Stimulated activated CD4-positive, alpha-beta T cell treated with anti-CD3 and anti-CD28 coated beads, Interleukin-1b, Interleukin-23, amount 100 ng/mL, for 4 hours (primary cell): Measurements from ENCODE around the gene SENP3.

Experiments
- DNase-seq, 2 donors: peaks; one replicate each; pipeline ENCODE4 v3.0.0-alpha.2; 2020; ENCODE audit warnings: low read depth in 2 of 2

SENP3 gene

GRCh38 chr17:7561589-7562207 is at the start of gene SENP3:
Gene SENP3, plus strand, starts transcription at chr17:7561919. Its CDS starts 1,158 bp downstream, at chr17:7563077.
- peak; percentile 87 to 89 for DNase-seq

GRCh38 chr17:7512105-7512504 is 49.6 kb upstream of the SENP3 start:
- DNase-seq = no peak

- no peak for DNase-seq
Measured at GRCh38 chr17:7512824-7513540, 48.7 kb upstream of the SENP3 start.

GRCh38 chr17:7513850-7514419 is 47.8 kb upstream of the SENP3 start:
- DNase-seq = no peak

- no peak for DNase-seq
Measured at GRCh38 chr17:7515911-7516610, 45.7 kb upstream of the SENP3 start.

GRCh38 chr17:7523033-7523432 is 38.7 kb upstream of the SENP3 start:
- DNase-seq = peak; percentile 29 to 35

GRCh38 chr17:7528842-7529241 is 32.9 kb upstream of the SENP3 start:
- no peak for DNase-seq

- no peak for DNase-seq
Measured at GRCh38 chr17:7530023-7530900, 31.5 kb upstream of the SENP3 start.

- DNase-seq = no peak
Measured at GRCh38 chr17:7538050-7538449, 23.7 kb upstream of the SENP3 start.

GRCh38 chr17:7538891-7539545 is 22.7 kb upstream of the SENP3 start:
- DNase-seq = no peak

- DNase-seq = no peak
Measured at GRCh38 chr17:7541074-7541621, 20.6 kb upstream of the SENP3 start.

GRCh38 chr17:7544911-7545310 is 16.8 kb upstream of the SENP3 start:
- DNase-seq = no peak

- peak in 1 of 2 donors; percentile 45 for DNase-seq
Measured at GRCh38 chr17:7548585-7549400, 12.9 kb upstream of the SENP3 start, which contains the start of gene TNFSF12. Gene TNFSF12, plus strand, starts transcription at chr17:7549058. Its CDS starts 96 bp downstream, at chr17:7549154.

GRCh38 chr17:7549401-7550055 is 12.2 kb upstream of the SENP3 start:
- DNase-seq = peak; percentile 12 to 36

GRCh38 chr17:7550344-7550743 is 11.4 kb upstream of the SENP3 start:
- no peak for DNase-seq

- DNase-seq = no peak
Measured at GRCh38 chr17:7551396-7551795, 10.3 kb upstream of the SENP3 start.

- DNase-seq = no peak
Measured at GRCh38 chr17:7552621-7553051, 9.1 kb upstream of the SENP3 start.

- no peak for DNase-seq
Measured at GRCh38 chr17:7553356-7553755, 8.4 kb upstream of the SENP3 start.

- no peak for DNase-seq
Measured at GRCh38 chr17:7555320-7555948, 6.3 kb upstream of the SENP3 start.
